ENCODE results near the gene KIF25.
"Not testable (repeated sequence)": the region's sequence is repeated elsewhere in the genome, so short reads cannot be mapped to it uniquely, and the experiment has no call there.

The KIF25 gene

DNA sequence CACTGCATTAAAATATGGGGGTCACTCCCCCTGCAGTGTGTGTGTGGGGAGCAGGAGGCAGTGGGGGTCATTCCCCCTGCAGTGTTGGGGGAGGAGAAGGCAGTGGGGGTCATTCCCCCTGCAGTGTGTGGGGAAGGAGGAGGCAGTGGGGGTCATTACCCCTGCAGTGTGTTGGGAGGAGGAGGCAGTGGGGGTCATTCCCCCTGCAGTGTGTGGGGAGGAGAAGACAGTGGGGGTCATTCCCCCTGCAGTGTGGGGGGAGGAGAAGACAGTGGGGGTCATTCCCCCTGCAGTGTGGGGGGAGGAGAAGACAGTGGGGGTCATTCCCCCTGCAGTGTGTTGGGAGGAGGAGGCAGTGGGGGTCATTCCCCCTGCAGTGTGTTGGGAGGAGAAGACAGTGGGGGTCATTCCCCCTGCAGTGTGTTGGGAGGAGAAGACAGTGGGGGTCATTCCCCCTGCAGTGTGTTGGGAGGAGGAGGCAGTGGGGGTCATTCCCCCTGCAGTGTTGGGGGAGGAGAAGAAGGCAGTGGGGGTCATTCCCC, 21.3 kb upstream of the KIF25 start:
- DNase-seq, result not testable (repeated sequence)

- DNase-seq, result no peak
Observed at GRCh38 chr6:167976708-167977107, 20.8 kb upstream of the KIF25 start.

GRCh38 chr6:167977717-167978467, 19.6 kb upstream of the KIF25 start:
- DNase-seq, result no peak

- no peak for DNase-seq
Observed at GRCh38 chr6:167978607-167979006, 18.9 kb upstream of the KIF25 start.

GRCh38 chr6:167979436-167980139, 17.9 kb upstream of the KIF25 start:
- DNase-seq, result no peak

DNA sequence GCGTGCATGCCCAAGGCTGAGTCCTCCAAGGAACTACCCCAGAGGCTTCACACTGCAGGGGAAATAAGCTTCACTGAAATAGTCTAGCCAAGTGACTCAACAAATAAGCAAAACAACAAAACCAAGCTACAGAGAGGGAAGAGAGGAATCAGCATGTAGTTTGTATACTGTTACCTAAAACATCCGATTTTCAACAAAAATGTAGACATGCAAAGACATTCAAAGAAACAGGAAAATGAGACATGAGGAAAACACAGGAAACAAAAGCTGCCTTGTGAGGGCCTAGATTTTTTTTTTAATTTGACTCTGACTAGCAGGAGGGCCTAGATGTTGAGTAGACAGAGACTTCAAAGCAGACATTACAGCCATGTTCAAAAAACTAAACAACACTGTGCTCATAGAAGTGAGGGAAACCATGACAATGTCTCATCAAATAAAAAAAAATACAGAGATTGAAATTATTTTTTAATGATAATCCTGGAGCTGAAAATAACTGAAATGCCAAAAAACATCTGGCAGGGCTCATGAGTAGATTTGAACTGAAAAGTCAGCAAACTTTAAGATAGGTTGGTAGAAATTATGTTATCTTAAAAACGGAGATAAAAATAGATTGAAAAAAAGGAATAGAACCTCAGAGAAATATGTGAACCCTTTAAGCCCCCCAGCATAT, 16.4 kb upstream of the KIF25 start:
- DNase-seq, result no peak

GRCh38 chr6:167981916-167982462, 15.5 kb upstream of the KIF25 start:
- DNase-seq, result no peak

DNA sequence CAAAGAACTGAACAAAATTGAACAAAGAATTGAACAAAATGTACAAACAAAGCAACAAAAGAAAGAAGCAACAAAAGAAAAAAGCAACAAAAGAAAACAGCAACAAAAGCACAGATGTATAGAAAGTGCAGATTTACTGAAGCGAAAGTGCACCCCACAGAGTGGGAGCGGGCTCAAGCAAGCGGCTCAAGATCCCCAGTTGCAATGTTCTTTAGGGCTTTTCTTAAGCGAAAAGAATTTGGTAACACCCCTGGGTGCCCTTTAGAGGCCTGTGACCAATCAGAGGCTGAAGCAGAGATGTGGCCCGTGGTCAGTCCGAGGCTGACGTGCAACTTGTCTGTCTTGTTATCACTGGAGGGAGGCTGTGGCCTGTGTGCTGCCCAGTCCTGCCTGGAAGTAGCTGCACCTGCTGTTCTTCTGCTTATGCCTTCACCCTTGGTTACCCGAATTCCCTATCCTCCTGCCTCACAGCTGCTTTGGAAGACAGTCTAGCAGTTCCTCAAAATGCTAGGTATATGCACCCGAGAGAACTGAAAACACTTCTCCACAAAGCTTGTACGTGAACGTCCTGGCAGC, 13.2 kb upstream of the KIF25 start:
- DNase-seq, result no peak

DNA sequence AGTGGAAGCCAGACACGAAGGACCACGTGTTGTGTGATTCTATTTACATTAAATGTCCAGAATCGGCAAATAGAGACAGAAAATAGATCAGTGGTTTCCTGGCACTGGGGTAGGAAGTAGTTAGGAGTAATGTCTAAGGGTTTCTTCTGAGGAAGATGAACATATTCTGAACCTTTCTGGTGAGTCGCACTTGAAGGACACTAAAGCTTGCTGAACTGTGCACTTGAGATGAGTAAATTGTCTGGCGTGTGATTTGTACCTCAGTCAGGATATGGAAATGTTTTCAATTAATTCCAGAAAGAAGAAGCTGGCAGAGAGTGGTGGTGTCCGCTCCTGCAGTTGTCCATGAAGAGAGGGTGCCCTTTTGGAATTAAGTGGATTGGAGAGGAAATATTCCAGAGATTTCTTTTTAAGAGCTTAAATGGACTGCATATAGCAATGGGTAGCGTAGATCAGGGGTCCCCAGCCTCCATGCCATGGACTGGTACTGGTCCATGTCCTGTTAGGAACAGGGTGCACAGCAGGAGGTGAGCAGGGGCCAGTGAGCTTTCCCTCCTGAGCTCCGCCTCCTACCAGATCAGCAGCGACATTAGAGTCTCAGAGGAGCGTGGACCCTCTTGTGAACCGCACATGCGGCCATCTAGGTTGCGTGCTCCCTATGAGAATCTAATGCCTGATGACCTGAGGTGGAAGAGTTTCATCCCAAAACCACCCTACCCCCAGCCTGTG, 12.4 kb upstream of the KIF25 start:
- DNase-seq, result no peak

- no peak for DNase-seq
Observed at GRCh38 chr6:167985911-167986595, 11.4 kb upstream of the KIF25 start.

DNA sequence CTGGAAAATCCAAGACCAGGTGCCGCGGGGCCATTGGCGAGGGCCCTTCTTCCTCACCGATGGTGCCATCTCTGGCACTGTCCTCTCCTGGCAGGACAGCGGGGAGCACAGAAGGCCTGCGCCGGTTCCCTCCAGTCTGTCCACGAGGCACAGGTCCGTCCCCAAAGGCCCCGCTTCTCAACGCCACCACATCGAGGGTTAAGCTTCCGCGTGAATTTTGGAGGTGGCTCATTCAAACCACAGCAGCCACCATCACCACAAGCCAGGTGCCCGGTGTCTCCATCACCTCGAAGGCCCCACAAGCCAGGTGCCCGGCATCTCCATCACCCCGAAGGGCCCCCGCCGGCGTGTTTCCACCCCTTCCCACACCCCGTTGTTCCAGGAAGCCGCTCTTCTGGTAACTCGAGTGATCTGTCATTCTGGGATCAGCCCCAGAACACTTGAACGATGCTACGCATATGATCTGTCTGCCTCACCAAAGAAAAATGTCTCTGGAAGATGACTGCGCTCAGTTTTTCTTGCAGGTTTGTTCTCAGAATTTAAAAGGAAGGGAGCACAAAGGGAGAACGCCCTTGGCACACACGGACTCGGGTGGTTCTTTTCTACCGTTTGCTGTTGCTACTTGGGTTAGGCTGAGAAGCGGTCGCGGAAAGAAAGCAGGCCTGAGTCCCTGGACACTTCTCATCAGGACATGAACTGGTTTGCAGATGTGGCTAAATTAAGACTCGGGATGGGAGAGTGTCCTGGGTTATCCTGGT, 9.9 kb upstream of the KIF25 start:
- no peak for DNase-seq

GRCh38 chr6:167988154-167988495, 9.3 kb upstream of the KIF25 start:
- DNase-seq, result no peak

DNA sequence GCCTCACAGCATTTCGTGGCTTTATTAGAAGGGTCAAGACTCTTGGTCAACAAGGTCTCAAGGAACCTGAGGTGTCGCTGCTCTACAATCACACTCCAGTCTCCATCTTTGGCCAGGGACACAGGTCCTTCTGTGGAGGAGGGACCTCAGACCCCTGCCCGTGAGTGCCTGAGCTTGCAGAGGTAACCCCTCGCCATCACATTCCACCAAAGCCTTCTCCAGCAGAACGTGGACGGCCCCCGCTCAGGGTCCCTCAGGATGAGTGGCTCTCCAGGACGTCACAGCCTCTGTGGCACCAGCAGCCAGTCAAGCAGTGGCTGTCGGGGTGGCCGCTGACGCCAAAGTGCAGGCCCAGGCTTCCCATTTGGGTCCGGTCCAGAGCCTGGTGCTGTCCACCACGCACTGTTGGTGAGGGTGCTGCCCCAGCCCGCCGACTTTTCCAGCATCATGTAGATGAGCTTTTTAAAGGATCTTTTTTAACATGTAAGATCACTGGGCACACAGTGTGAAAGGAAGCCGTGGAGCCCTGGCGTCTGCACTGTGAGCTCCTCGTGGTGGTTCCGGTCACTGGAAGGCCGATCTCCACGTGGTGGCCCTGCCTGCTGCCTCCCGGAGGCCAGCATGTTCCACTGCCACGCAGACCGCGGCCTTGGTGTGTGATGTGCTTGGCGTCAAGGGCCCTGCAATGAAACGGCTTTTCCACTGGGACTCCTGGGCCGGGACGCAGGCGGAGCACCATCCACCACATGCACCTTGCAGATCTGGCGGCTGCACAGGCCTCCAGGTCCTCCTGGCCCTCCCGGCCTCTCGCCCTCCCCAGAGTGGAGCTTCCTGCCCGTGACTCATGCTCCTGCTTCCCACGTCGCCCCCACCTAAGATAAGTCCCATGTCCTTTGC, 8.3 kb upstream of the KIF25 start:
- no peak for DNase-seq

GRCh38 chr6:167990016-167990945, 7.2 kb upstream of the KIF25 start:
- no peak for DNase-seq

GRCh38 chr6:167993169-167993568, 4.3 kb upstream of the KIF25 start:
- DNase-seq, result no peak

DNA sequence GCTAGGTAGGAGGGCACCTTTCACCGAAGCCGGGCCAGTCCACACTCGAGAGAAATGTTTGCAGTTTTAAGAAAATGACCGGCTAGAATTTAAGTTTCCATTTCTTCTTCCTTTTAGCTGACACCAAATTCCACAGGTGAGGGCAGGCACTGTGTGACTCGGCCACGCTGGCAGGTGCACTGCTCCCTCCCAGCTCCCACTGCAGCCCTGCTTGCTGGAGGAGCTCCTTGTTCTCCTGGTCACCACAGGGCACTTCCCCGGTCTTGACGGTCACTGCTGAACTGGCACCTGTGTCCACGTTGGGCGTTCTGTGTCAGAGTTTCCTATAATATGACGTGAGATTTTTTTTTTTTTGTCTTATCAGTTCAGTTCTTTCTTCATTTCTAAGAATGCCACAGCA, 3.6 kb upstream of the KIF25 start:
- DNase-seq, result no peak

GRCh38 chr6:167995302-167995701, 2.2 kb upstream of the KIF25 start:
- DNase-seq, result no peak

DNA sequence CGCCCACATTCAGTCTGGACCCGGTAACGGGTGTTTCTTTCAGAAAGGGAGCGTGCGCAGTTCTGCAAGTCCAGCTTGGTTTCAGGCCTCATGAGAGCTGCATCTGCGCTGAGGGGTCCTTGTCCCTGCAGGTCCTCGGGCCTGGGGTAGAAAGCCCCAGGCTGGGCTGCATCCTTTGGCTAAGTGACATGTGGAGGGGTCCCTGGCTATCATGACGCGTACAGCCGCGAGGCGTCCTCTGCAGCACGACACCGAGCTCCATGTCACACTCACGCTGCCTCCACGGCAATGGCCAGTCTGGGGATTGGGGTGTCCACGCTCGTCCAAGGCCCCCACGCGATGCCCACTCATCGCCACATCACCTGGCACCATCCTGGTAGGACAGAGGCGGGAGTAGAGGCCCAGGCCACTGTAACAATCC, 1.7 kb upstream of the KIF25 start:
- DNase-seq, result no peak

Measured in SHP77 (cell line).